CD14-positive monocyte (primary cell): ENCODE results near the gene WIZ. TPM values are rescaled to one million over a fixed set of nuclear protein-coding genes. Genes with fewer than 3 reads are reported as not detected.

Experiments
- DNase-seq, 3 donors: peaks; one replicate each; pipeline ENCODE4 v3.0.0-alpha.2; 2011 to 2022
- H2AFZ ChIP-seq: 2 replicates; pipeline ENCODE4 v1.6.0; 2012; ENCODE audit warnings: mild to moderate bottlenecking, low read depth, low read length, inconsistent platforms; ENCODE audit not compliant: insufficient read depth, poor library complexity, severe bottlenecking
- H3K27ac ChIP-seq, 2 donors: 1 replicate in 1 of 2; 2 replicates in 1 of 2; pipeline ENCODE4 v1.5.1; 2012 to 2013; ENCODE audit warnings: low read length in 2 of 2, control low read depth in 1 of 2, inconsistent platforms in 1 of 2, low read depth in 1 of 2, mild to moderate bottlenecking in 1 of 2
- H3K27me3 ChIP-seq, 2 donors: one replicate each; pipeline versions ENCODE4 v1.6.0 to v1.6.1; 2011 to 2013; ENCODE audit warnings: low read length in 2 of 2; ENCODE audit not compliant: control insufficient read depth in 2 of 2, insufficient read depth in 2 of 2
- H3K36me3 ChIP-seq, 2 donors: replicated peaks in 1 of 2; 1 replicate in 1 of 2; 2 replicates in 1 of 2; pipeline versions ENCODE4 v1.5.1 to v1.6.1; 2012 to 2013; ENCODE audit warnings: low read length in 2 of 2, control low read depth in 1 of 2, inconsistent platforms in 1 of 2, mild to moderate bottlenecking in 1 of 2; ENCODE audit not compliant: insufficient read depth in 2 of 2, control insufficient read depth in 1 of 2
- H3K4me1 ChIP-seq, 2 donors: 1 replicate in 1 of 2; 2 replicates in 1 of 2; pipeline versions ENCODE4 v1.5.1 to v1.6.1; 2012 to 2013; ENCODE audit warnings: low read length in 2 of 2, control low read depth in 1 of 2, inconsistent platforms in 1 of 2, mild to moderate bottlenecking in 1 of 2, moderate library complexity in 1 of 2; ENCODE audit not compliant: insufficient read depth in 2 of 2, control insufficient read depth in 1 of 2
- H3K4me2 ChIP-seq: replicated peaks from 2 replicates; pipeline ENCODE3; 2012; ENCODE audit warnings: low read length, moderate library complexity, mild to moderate bottlenecking; ENCODE audit not compliant: poor library complexity, severe bottlenecking; ENCODE audit errors: extremely low read depth
- H3K4me3 ChIP-seq, 3 experiments: fragments of 200-600 bp in 1 of 3; sonication (generic) in 1 of 3; replicated peaks in 1 of 3; 1 replicate in 2 of 3; 2 replicates in 1 of 3; pipeline ENCODE4 v1.5.1; 2011 to 2013; ENCODE audit warnings: low read length in 3 of 3, mild to moderate bottlenecking in 3 of 3, control low read depth in 2 of 3, low read depth in 2 of 3, inconsistent platforms in 1 of 3, moderate library complexity in 1 of 3
- H3K79me2 ChIP-seq: 2 replicates; pipeline ENCODE4 v1.6.0; 2012; ENCODE audit warnings: mild to moderate bottlenecking, control low read depth, inconsistent platforms, low read length, moderate library complexity; ENCODE audit not compliant: insufficient read depth
- H3K9ac ChIP-seq: 2 replicates; pipeline ENCODE4 v1.6.0; 2017; ENCODE audit warnings: low read length, mild to moderate bottlenecking; ENCODE audit not compliant: insufficient read depth, poor library complexity, severe bottlenecking
- H3K9me3 ChIP-seq, 2 donors: replicated peaks in 1 of 2; 1 replicate in 1 of 2; 2 replicates in 1 of 2; pipeline versions ENCODE4 v1.5.1 to v1.6.1; 2012 to 2013; ENCODE audit warnings: low read length in 2 of 2, control low read depth in 1 of 2; ENCODE audit not compliant: control insufficient read depth in 1 of 2, insufficient read depth in 1 of 2
- H4K20me1 ChIP-seq: 2 replicates; pipeline ENCODE4 v1.6.0; 2012; ENCODE audit warnings: mild to moderate bottlenecking, low read length, control low read depth, moderate library complexity; ENCODE audit not compliant: insufficient read depth
- H3K27ac Mint-ChIP-seq, 7 donors: one replicate each; pipeline ENCODE4 v1.8.0; 2020; ENCODE audit warnings: mild to moderate bottlenecking in 7 of 7, mixed read lengths in 7 of 7, moderate library complexity in 6 of 7, inconsistent platforms in 2 of 7
- H3K27me3 Mint-ChIP-seq, 3 donors: one replicate each; pipeline ENCODE4 v1.8.0; 2021 to 2022; ENCODE audit warnings: low read depth in 3 of 3, mild to moderate bottlenecking in 3 of 3, mixed read lengths in 3 of 3, moderate library complexity in 3 of 3, inconsistent platforms in 1 of 3
- H3K36me3 Mint-ChIP-seq, 2 donors: one replicate each; pipeline ENCODE4 v1.8.0; 2020; ENCODE audit warnings: mixed read lengths in 2 of 2, inconsistent platforms in 1 of 2, mild to moderate bottlenecking in 1 of 2
- H3K4me1 Mint-ChIP-seq: one replicate; pipeline ENCODE4 v1.8.0; 2020; ENCODE audit warnings: mild to moderate bottlenecking, mixed read lengths
- H3K4me3 Mint-ChIP-seq, 2 donors: one replicate each; pipeline ENCODE4 v1.8.0; 2020; ENCODE audit warnings: mild to moderate bottlenecking in 2 of 2, mixed read lengths in 2 of 2, moderate library complexity in 1 of 2
- H3K9me3 Mint-ChIP-seq, 7 donors: one replicate each; pipeline ENCODE4 v1.8.0; 2020 to 2022; ENCODE audit warnings: mixed read lengths in 7 of 7, mild to moderate bottlenecking in 6 of 7, moderate library complexity in 6 of 7, inconsistent platforms in 2 of 7
- WGBS: methylation state at CpG from one replicate; pipeline ENCODE4 v1.1.5; 2013; ENCODE audit warnings: missing lambda C conversion rate; ENCODE audit not compliant: insufficient coverage; 5-methylcytosine and 5-hydroxymethylcytosine counted together
- intact Hi-C, 2 donors: fragments of 100-400 bp; cut with micrococcal nuclease; formaldehyde crosslinking; loops; one replicate each; pipeline versions ENCODE4 v1.15.0 to v1.15.1; 2023
- polyA plus RNA-seq, 3 donors: library from polyadenylated mRNA; depleted of rRNA in 1 of 3; unstranded in 2 of 3; stranded (reverse) in 1 of 3; fragments of 300-500 nt in 2 of 3; fragments of >200 nt in 1 of 3; fragmentation: Illumina TruSeq in 2 of 3; gene quantifications; 1 replicate in 2 of 3; 2 replicates in 1 of 3; pipeline ENCODE4 v1.2.3, GENCODE V29; 2012 to 2021
- TF ChIP-seq, protein P1 (sequence below): fragments of 200-600 bp; IDR thresholded peaks from one replicate; pipeline ENCODE4 v1.8.0; 2022; ENCODE audit warnings: antibody characterized with exemption, mild to moderate bottlenecking

WIZ gene
- polyA plus RNA-seq, 3 donors, result 0.47 to 13.7 (median 0.51) TPM

DNA sequence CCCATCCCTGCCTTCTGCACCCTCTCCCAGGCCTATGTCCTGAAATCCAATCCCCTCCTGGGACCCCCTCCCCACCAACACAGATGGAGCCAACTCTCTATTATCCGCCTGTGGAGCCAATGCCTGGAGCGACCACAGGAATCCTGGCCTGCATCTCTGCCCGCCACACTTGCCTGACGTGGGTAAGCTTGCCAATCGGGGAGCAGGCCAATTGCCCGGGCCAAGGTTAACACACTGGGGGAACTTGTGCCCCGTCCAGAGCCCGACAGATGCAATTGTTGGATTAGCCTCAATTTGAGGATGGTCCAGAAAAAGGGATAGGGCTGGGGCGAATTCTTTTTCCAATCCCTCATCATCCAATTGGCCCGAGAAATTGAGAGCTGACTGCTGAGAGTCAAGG is 5.9 kb downstream of the WIZ start:
- H3K4me1 ChIP-seq, result peaks cover 2% of the 10 kb centered on the region in 2 donors
- H3K9me3 ChIP-seq, result no peaks in the 10 kb centered on the region
- H3K4me2 ChIP-seq, result no peak overlapping the region
- no peak overlapping the region for H3K9ac ChIP-seq
- Mint-ChIP-seq H3K4me1 (peaks cover 5% of the 10 kb centered on the region), H3K27ac (no peak overlapping the region), H3K27me3 (peaks cover 0 to 5% (median 3%) of the 10 kb centered on the region in 3 donors), H3K36me3 (peaks cover 0 to 4% of the 10 kb centered on the region in 2 donors), H3K4me3 (no peak overlapping the region), H3K9me3 (peaks cover 0 to 3% (median 0%) of the 10 kb centered on the region in 7 donors)
- no peak overlapping the region for H2AFZ ChIP-seq
- H3K27me3 ChIP-seq, result no peaks in the 10 kb centered on the region
- intact Hi-C loops, result no loop called here
- no peaks in the 10 kb centered on the region for H3K36me3 ChIP-seq
- no peak for DNase-seq
- 96% methylated on average over 4 of the region's 10 CpGs for WGBS
- H3K27ac ChIP-seq, result no peak overlapping the region
- H4K20me1 ChIP-seq, result no peaks in the 10 kb centered on the region
- no peak overlapping the region for H3K4me3 ChIP-seq
- no peaks in the 10 kb centered on the region for H3K79me2 ChIP-seq
- TF ChIP-seq, protein P1, sequence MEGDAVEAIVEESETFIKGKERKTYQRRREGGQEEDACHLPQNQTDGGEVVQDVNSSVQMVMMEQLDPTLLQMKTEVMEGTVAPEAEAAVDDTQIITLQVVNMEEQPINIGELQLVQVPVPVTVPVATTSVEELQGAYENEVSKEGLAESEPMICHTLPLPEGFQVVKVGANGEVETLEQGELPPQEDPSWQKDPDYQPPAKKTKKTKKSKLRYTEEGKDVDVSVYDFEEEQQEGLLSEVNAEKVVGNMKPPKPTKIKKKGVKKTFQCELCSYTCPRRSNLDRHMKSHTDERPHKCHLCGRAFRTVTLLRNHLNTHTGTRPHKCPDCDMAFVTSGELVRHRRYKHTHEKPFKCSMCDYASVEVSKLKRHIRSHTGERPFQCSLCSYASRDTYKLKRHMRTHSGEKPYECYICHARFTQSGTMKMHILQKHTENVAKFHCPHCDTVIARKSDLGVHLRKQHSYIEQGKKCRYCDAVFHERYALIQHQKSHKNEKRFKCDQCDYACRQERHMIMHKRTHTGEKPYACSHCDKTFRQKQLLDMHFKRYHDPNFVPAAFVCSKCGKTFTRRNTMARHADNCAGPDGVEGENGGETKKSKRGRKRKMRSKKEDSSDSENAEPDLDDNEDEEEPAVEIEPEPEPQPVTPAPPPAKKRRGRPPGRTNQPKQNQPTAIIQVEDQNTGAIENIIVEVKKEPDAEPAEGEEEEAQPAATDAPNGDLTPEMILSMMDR, result no peak

DNA sequence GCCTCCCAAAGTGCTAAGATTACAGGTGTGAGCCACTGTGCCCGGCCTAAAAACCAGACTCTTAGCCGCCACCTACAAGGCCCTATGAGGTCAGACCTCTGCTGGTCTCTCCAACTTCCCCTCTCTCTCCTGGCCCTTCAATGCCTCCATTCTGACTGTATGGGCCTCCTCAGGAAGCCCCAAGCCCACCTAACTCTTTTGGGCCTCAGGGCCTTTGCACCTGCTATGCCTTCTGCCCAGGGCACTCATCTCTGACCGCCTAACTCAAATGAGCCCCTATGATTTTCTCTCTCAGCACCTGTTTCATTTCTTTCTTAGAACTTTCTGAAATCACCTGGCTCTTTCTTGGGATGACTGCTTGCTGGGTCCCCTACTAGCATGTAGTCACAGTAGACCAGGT is 6.4 kb downstream of the WIZ start:
- Histone ChIP-seq H3K27me3 (no peaks in the 10 kb centered on the region), H3K9ac (no peak overlapping the region), H2AFZ (no peak overlapping the region), H3K36me3 (no peaks in the 10 kb centered on the region), H3K4me1 (no peaks in the 10 kb centered on the region), H3K9me3 (no peaks in the 10 kb centered on the region), H3K4me3 (no peak overlapping the region), H3K79me2 (no peaks in the 10 kb centered on the region), H4K20me1 (no peaks in the 10 kb centered on the region), H3K27ac (no peak overlapping the region), H3K4me2 (no peak overlapping the region)
- TF ChIP-seq, protein P1, result no peak
- Mint-ChIP-seq H3K9me3 (peaks cover 0 to 3% (median 0%) of the 10 kb centered on the region in 7 donors), H3K27ac (no peak overlapping the region), H3K4me3 (no peak overlapping the region), H3K27me3 (peaks cover 0 to 5% (median 3%) of the 10 kb centered on the region in 3 donors), H3K4me1 (peaks cover under 1% of the 10 kb centered on the region), H3K36me3 (peaks cover 0 to 4% of the 10 kb centered on the region in 2 donors)
- 92% methylated on average over 3 of the region's 3 CpGs for WGBS
- intact Hi-C loops, result no loop called here
- no peak for DNase-seq
